K562 (cell line): Measurements from ENCODE around the gene ACSS2. TPM values are rescaled to one million over a fixed set of nuclear protein-coding genes. Genes with fewer than 3 reads are reported as not detected.

Experiments
- ATAC-seq: fragments of 200-7000 bp; cut with Tn5 transposase; 3 replicates; pipeline ENCODE4 v1.9.1; 2020; ENCODE audit warnings: moderate library complexity
- BruUV-seq: library from RNA; stranded (reverse); fragments of 400-500 nt; replicated peaks from 2 replicates; lab custom pipeline; 2021; lab: Mats Ljungman, UMichigan
- CTCF ChIA-PET: fragments of 300-600 bp; formaldehyde crosslinking; extraction: SDS; loops from one replicate; lab custom pipeline; 2021; ENCODE audit warnings: low intra/inter-chr PET ratio; lab: Yijun Ruan, JAX
- POLR2A ChIA-PET: fragments of 300-600, 350-650 bp; sonication (Branson Sonifier 250); formaldehyde crosslinking; extraction: SDS; loops from one replicate; lab custom pipeline; 2021; ENCODE audit warnings: antibody characterized with exemption, inconsistent platforms; lab: Yijun Ruan, JAX
- DNase-seq, 4 experiments: peaks; one replicate each; pipeline versions ENCODE4 v3.0.0 to v3.0.0-alpha.2; 2011 to 2018; ENCODE audit warnings: low spot score in 3 of 4, mixed read lengths in 3 of 4; ENCODE audit errors: extremely low read depth in 1 of 4
- FAIRE-seq: peaks from 2 replicates; lab custom pipeline; 2011; peaks lifted over from hg19 to GRCh38; lab: Jason Lieb, UNC
- H2AFZ ChIP-seq: 2 replicates; pipeline ENCODE4 v1.6.0; 2011; ENCODE audit warnings: low read depth, low read length, control low read depth, inconsistent platforms
- H3K27ac ChIP-seq: fragments of 200-600 bp; 3 replicates; pipeline ENCODE4 v1.8.0; 2011; ENCODE audit warnings: low read depth, mild to moderate bottlenecking, control low read depth, inconsistent platforms, low read length, moderate library complexity, mixed read lengths; ENCODE audit errors: extremely low read depth
- H3K27me3 ChIP-seq, 2 experiments: fragments of 300-600 bp in 1 of 2; 2 replicates in 1 of 2; 3 replicates in 1 of 2; pipeline versions ENCODE4 v1.6.0 to v1.8.0; 2011; ENCODE audit warnings: inconsistent platforms in 2 of 2, low read length in 2 of 2, mild to moderate bottlenecking in 1 of 2, mixed read lengths in 1 of 2, moderate library complexity in 1 of 2; ENCODE audit not compliant: control insufficient read depth in 2 of 2, insufficient read depth in 2 of 2
- H3K36me3 ChIP-seq: fragments of 300-600 bp; 3 replicates; pipeline ENCODE4 v1.8.0; 2011; ENCODE audit warnings: mild to moderate bottlenecking, low read length, inconsistent platforms; ENCODE audit not compliant: control insufficient read depth, insufficient read depth
- H3K4me1 ChIP-seq, 2 experiments: fragments of 200-600 bp in 1 of 2; replicated peaks in 1 of 2; 2 replicates in 1 of 2; 3 replicates in 1 of 2; pipeline versions ENCODE4 v1.5.1 to v1.8.0; 2011; ENCODE audit warnings: inconsistent platforms in 2 of 2, low read length in 2 of 2, mild to moderate bottlenecking in 1 of 2, mixed read lengths in 1 of 2, moderate library complexity in 1 of 2; ENCODE audit not compliant: control insufficient read depth in 2 of 2, insufficient read depth in 2 of 2
- H3K4me2 ChIP-seq: 2 replicates; pipeline ENCODE4 v1.6.1; 2011; ENCODE audit warnings: low read length, control low read depth, inconsistent platforms, mixed read lengths; ENCODE audit not compliant: insufficient read depth
- H3K4me3 ChIP-seq: fragments of 200-600 bp; sonication (generic), shearing (Covaris generic); 2 replicates; pipeline ENCODE4 v1.5.1; 2016; ENCODE audit warnings: control low read depth, inconsistent platforms
- H3K79me2 ChIP-seq: fragments of 200-600 bp; 3 replicates; pipeline ENCODE4 v1.8.0; 2011; ENCODE audit warnings: low read length, inconsistent platforms; ENCODE audit not compliant: control insufficient read depth, insufficient read depth
- H3K9ac ChIP-seq, 2 experiments: 2 replicates each; pipeline versions ENCODE4 v1.6.0 to v1.6.1; 2011; ENCODE audit warnings: low read depth in 2 of 2, low read length in 2 of 2, control low read depth in 1 of 2, inconsistent platforms in 1 of 2, mild to moderate bottlenecking in 1 of 2, mixed read lengths in 1 of 2; ENCODE audit not compliant: insufficient read depth in 1 of 2
- H3K9me1 ChIP-seq: one replicate; pipeline ENCODE4 v1.6.0; 2011; ENCODE audit warnings: inconsistent platforms, mild to moderate bottlenecking, low read length, moderate library complexity; ENCODE audit not compliant: control insufficient read depth, insufficient read depth
- H3K9me3 ChIP-seq: replicated peaks from 2 replicates; pipeline ENCODE4 v1.5.1; 2011; ENCODE audit warnings: low read depth, low read length, inconsistent platforms; ENCODE audit not compliant: control insufficient read depth, insufficient read depth
- H4K20me1 ChIP-seq: replicated peaks from 2 replicates; pipeline ENCODE4 v1.6.1; 2011; ENCODE audit warnings: low read length, inconsistent platforms, mixed read lengths; ENCODE audit not compliant: control insufficient read depth, insufficient read depth
- ETV5 ChIP-seq: sonication (generic); formaldehyde crosslinking; IDR thresholded peaks from 2 replicates; pipeline ENCODE4 v1.4.0; 2020; ENCODE audit warnings: low read depth, mild to moderate bottlenecking, missing genetic modification reagents
- IFI16 ChIP-seq: fragments of 250-450 bp; sonication (Bioruptor Pico); IDR thresholded peaks from 2 replicates; pipeline ENCODE4 v2.1.2; 2022; ENCODE audit warnings: mild to moderate bottlenecking, inconsistent platforms
- RBM15 ChIP-seq: fragments of 200-400 bp; formaldehyde crosslinking; IDR thresholded peaks from 2 replicates; pipeline ENCODE4 v1.6.1; 2018; ENCODE audit warnings: mild to moderate bottlenecking, low read length, moderate library complexity; ENCODE audit not compliant: insufficient read depth
- SMAD3 ChIP-seq: fragments of 450-650 bp; formaldehyde crosslinking; conservative IDR thresholded peaks from 2 replicates; pipeline ENCODE4 v1.4.0; 2020; ENCODE audit warnings: mild to moderate bottlenecking
- ZNF75A ChIP-seq: fragments of 450-650 bp; formaldehyde crosslinking; IDR thresholded peaks from 2 replicates; pipeline ENCODE4 v1.4.0; 2020; ENCODE audit warnings: mild to moderate bottlenecking
- WGBS: fragments of 100-300 bp; shearing (Covaris generic); methylation state at CpG from one replicate; pipeline ENCODE4 v1.1.6; 2016; ENCODE audit warnings: low coverage, mixed read lengths; ENCODE audit not compliant: insufficient coverage; ENCODE audit errors: missing lambda C conversion rate; 5-methylcytosine and 5-hydroxymethylcytosine counted together
- in situ Hi-C: fragments of 300-500 bp; cut with MboI; formaldehyde crosslinking; loops from 4 replicates; pipeline ENCODE4 v1.15.0; 2018; ENCODE audit warnings: inconsistent platforms, mixed read lengths
- intact Hi-C: fragments of 100-400 bp; cut with micrococcal nuclease; formaldehyde crosslinking; loops from 2 replicates; pipeline ENCODE4 v1.14.2; 2022
- polyA plus RNA-seq, 8 experiments: library from polyadenylated mRNA; depleted of rRNA in 4 of 8; stranded (reverse) in 5 of 8; unstranded in 3 of 8; fragments of >200 nt; fragmentation: Nextera tagmentation in 2 of 8; fragmentation: Illumina TruSeq in 1 of 8; extraction: Ambion mirVana in 2 of 8; extraction: Trizol in 1 of 8; gene quantifications; 2 replicates each; pipeline versions ENCODE4 v1.2.1 to v1.2.3, GENCODE V29; 2011 to 2014; ENCODE audit warnings: inconsistent platforms in 1 of 8, missing spikeins in 1 of 8
- total RNA-seq, 7 experiments: library from RNA; depleted of rRNA in 6 of 7; stranded (reverse); fragments of >200 nt in 6 of 7; fragmentation: Illumina TruSeq in 2 of 7; extraction: Trizol in 2 of 7; gene quantifications; 2 replicates each; pipeline versions ENCODE4 v1.2.1 to v1.2.3, GENCODE V29; 2011 to 2021; ENCODE audit warnings: low replicate concordance in 1 of 7

The ACSS2 gene
- total and polyA plus RNA-seq, 9 of the 15 experiments (the other 6 are each of a cell fraction or from before 2014, with no cell fraction given) = 21.9 to 246 (median 66.2) TPM

- no peak for TF ChIP-seq IFI16 (CRISPR knock-in tag)
- no peak for TF ChIP-seq ETV5 (CRISPR knock-in tag)
- TF ChIP-seq RBM15 = no peak
- TF ChIP-seq ZNF75A (CRISPR knock-in tag) = no peak
- TF ChIP-seq SMAD3 (CRISPR knock-in tag) = no peak
- no peak for ATAC-seq
- intact Hi-C loops (loop anchor here (5.0 to 10.0 kb wide), 3 partner anchors 315 to 433 kb away; partner anchors contain the start of gene EDEM2), in situ Hi-C loops (loop anchor here (10.0 kb wide), 1 partner anchor 383 kb away; no protein-coding TSS in a partner anchor)
- no TSS peak for BruUV-seq
- Histone ChIP-seq H4K20me1 (no peaks in the 10 kb centered on the region), H3K9me1 (no peaks in the 10 kb centered on the region), H3K4me1 (peaks cover 10 to 15% of the 10 kb centered on the region in 2 experiments; a peak in 4 of 5 replicates), H3K9ac (no peak overlapping the region; a peak in 1 of 4 replicates), H3K4me2 (no peak overlapping the region), H3K36me3 (no peaks in the 10 kb centered on the region), H2AFZ (no peak overlapping the region), H3K9me3 (no peaks in the 10 kb centered on the region; the same call in 1 of the 2 replicates), H3K4me3 (no peak overlapping the region), H3K79me2 (no peaks in the 10 kb centered on the region), H3K27ac (no peak overlapping the region), H3K27me3 (no peaks in the 10 kb centered on the region)
- CTCF ChIA-PET = no interaction called here
- no peak for DNase-seq
- POLR2A ChIA-PET = interaction anchor here (1.0 to 2.0 kb wide), 2 partner anchors 11 to 301 kb away, joined by 3 to 5 read pairs; no protein-coding TSS in a partner anchor
- no peak for FAIRE-seq
- WGBS = 3% methylated on average over 5 of the region's 5 CpGs
Measured at GRCh38 chr20:34831936-34832335, 44.5 kb upstream of the ACSS2 start.
